SH-SY5Y (cell line): ENCODE data around the gene SNX30.

Experiments
- GATA2 ChIP-seq: IDR thresholded peaks from 2 replicates; pipeline ENCODE4 v1.6.1; 2011; ENCODE audit warnings: mild to moderate bottlenecking, low read depth, low read length
- GATA3 ChIP-seq: IDR thresholded peaks from 2 replicates; pipeline ENCODE4 v1.6.1; 2011; ENCODE audit warnings: low read depth, mild to moderate bottlenecking, low read length, moderate library complexity

DNA sequence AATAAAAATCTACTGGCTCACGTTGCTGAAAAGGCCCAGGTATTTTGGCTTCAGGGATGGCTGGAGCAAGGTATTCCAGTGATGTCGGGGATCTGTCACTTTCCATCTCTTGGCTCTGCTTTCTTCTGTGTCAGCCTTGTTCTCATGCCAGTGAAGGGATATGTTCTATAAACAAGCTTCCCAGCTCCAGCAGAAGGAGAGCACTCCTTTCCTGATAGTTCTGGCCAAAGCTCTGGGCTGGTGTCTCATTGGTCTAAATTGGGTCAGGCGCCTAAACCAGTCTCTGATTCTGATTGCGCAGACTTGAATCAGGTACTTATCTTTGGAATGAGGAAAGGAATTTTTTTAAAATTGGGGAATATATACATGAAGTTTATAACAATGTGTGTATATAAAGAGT is 5.1 kb downstream of the SNX30 start:
- TF ChIP-seq GATA3: no peak
- no peak for TF ChIP-seq GATA2
